ENCODE measurements around the gene CACNA1S.

DNA sequence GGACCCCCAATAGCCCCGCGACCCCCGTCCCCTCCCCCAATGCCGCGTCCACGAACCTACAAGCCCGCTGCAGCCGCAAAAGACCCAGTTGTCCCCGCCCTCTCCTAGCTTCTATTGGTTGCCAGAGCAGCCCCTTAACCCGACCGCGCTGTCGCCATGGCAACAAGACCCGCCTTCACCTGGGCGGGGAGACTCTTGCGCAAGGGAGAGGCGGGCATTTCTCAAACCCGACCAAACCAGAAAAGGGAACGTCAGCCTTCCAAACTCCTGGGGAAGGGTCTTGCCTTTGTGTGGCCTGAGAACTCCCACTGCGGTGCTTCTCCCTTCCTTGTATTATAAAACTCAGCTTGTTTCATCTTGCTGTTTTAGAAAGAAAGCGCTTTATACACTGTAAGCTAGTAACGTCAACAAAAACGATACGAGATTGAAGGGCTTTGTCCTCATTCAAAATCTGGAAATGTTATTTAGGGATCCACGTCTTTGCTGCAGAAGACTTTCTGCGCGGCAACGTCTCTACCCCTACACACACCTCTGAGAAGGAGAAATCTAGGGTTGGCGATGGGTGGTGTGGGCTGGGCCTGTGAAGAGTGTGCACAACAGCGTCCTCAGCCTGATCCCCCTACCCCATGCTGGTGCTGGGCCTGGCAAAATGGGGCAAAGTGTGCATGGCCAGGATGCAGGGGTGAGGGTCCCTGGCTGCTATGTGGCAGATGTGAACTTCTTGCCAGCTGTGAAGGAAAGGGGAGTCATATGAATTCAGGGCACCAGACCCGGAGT lies 42.4 kb upstream of the CACNA1S start, which contains the start of gene TMEM9:
- TF ChIP-seq, protein P1, sequence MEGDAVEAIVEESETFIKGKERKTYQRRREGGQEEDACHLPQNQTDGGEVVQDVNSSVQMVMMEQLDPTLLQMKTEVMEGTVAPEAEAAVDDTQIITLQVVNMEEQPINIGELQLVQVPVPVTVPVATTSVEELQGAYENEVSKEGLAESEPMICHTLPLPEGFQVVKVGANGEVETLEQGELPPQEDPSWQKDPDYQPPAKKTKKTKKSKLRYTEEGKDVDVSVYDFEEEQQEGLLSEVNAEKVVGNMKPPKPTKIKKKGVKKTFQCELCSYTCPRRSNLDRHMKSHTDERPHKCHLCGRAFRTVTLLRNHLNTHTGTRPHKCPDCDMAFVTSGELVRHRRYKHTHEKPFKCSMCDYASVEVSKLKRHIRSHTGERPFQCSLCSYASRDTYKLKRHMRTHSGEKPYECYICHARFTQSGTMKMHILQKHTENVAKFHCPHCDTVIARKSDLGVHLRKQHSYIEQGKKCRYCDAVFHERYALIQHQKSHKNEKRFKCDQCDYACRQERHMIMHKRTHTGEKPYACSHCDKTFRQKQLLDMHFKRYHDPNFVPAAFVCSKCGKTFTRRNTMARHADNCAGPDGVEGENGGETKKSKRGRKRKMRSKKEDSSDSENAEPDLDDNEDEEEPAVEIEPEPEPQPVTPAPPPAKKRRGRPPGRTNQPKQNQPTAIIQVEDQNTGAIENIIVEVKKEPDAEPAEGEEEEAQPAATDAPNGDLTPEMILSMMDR (IDR thresholded peaks at IDR 0.05; ENCODE audit: insufficient read depth, low read depth, low read length), result no peak
- no peak for TF ChIP-seq EZH2 (IDR thresholded peaks at IDR 0.05; ENCODE audit: insufficient read depth, low read length)

Measured in astrocyte (in vitro differentiated cells and primary cell).